Psoas muscle (tissue), 8 donors: ENCODE data around the gene OR5H6. TPM values are rescaled to one million over a fixed set of nuclear protein-coding genes. Genes with fewer than 3 reads are reported as not detected.
"Not testable (repeated sequence)": the region's sequence is repeated elsewhere in the genome, so short reads cannot be mapped to it uniquely, and the experiment has no call there.

Experiments used
- ATAC-seq, 4 donors: fragments of 200-7000 bp; cut with Tn5 transposase; one replicate each; pipeline ENCODE4 v1.9.1; 2020; ENCODE audit warnings: moderate library complexity in 3 of 4, mild to moderate bottlenecking in 2 of 4
- DNase-seq, 2 donors: peaks; one replicate each; pipeline ENCODE4 v3.0.0-alpha.2; 2020
- H3K27ac ChIP-seq: fragments of 200-600 bp; one replicate; pipeline ENCODE4 v1.8.0; 2022
- H3K27me3 ChIP-seq, 3 donors: fragments of 200-600 bp in 1 of 3; one replicate each; pipeline versions ENCODE4 v1.6.1 to v1.8.0; 2013 to 2022; ENCODE audit warnings: low read length in 2 of 3, mild to moderate bottlenecking in 2 of 3, moderate library complexity in 1 of 3; ENCODE audit not compliant: insufficient read depth in 3 of 3
- H3K36me3 ChIP-seq, 2 donors: fragments of 200-600 bp in 1 of 2; one replicate each; pipeline versions ENCODE4 v1.6.1 to v1.8.0; 2013 to 2022; ENCODE audit warnings: low read depth in 1 of 2, mild to moderate bottlenecking in 1 of 2, moderate library complexity in 1 of 2; ENCODE audit not compliant: insufficient read depth in 1 of 2
- H3K4me1 ChIP-seq: fragments of 200-600 bp; one replicate; pipeline ENCODE4 v1.8.0; 2022
- H3K4me3 ChIP-seq: fragments of 200-600 bp; one replicate; pipeline ENCODE4 v1.8.0; 2022; ENCODE audit warnings: mild to moderate bottlenecking
- H3K9me3 ChIP-seq: fragments of 200-600 bp; one replicate; pipeline ENCODE4 v1.8.0; 2022
- CTCF ChIP-seq: fragments of 200-600 bp; IDR thresholded peaks from one replicate; pipeline ENCODE4 v1.8.0; 2022; ENCODE audit warnings: antibody characterized with exemption
- WGBS, 3 donors: extraction: QIAGEN DNeasy Blood & Tissue Kit; methylation state at CpG; one replicate each; pipeline versions ENCODE4 v1.1.6 to v1.1.7; 2013; 5-methylcytosine and 5-hydroxymethylcytosine counted together
- intact Hi-C, 2 donors: fragments of 100-400 bp; cut with DNase I; formaldehyde crosslinking; loops; one replicate each; pipeline versions ENCODE4 v1.11.0 to v1.14.2; 2022
- polyA plus RNA-seq, 3 donors: library from polyadenylated mRNA; stranded (reverse); fragments of 200-250 nt; gene quantifications; one replicate each; pipeline ENCODE4 v1.2.3, GENCODE V29; 2013
- total RNA-seq, 4 donors: library from RNA; stranded (reverse); fragmentation: NEBNext Ultra II Directional in 2 of 4; extraction: Animal tissue kit (Norgen Biotek cat#: 25700) in 2 of 4; gene quantifications; one replicate each; pipeline versions ENCODE4 v1.2.1 to v1.2.4, GENCODE V29; 2021 to 2023
- donor health status: healthy with polysubstance abuse.
- donor health status: DM: no; HTN: no; CAD: no; lungs with moderate emphysema.
- donor health status: Bipolar disorder and iron deficiency.
- donor health status: healthy.
- donor health status: DM: yes; HTN: yes; CAD: no.
- donor health status: DM: no; HTN: no; CAD: no.
- donor health status: DM: no; HTN: no; CAD: no.
- donor health status: DM: yes; HTN: yes; CAD: no.

OR5H6 gene
- total and polyA plus RNA-seq, 7 donors: not detected

- Histone ChIP-seq H3K4me1 (no peaks in the 10 kb centered on the region), H3K36me3 (no peaks in the 10 kb centered on the region), H3K27me3 (no peaks in the 10 kb centered on the region), H3K27ac (no peak overlapping the region), H3K4me3 (no peak overlapping the region), H3K9me3 (no peaks in the 10 kb centered on the region)
- no peak for TF ChIP-seq CTCF
- intact Hi-C loops: no loop called here
- DNase-seq (no peak), ATAC-seq (no peak)
- 71 to 72% (median 72%) methylated on average over 5 of the region's 5 CpGs for WGBS, 3 donors
Measured at GRCh38 chr3:98233468-98233867, 30.6 kb upstream of the OR5H6 start.

- Histone ChIP-seq H3K27me3 (no peaks in the 10 kb centered on the region), H3K36me3 (no peaks in the 10 kb centered on the region), H3K4me3 (no peak overlapping the region), H3K27ac (no peak overlapping the region), H3K4me1 (no peaks in the 10 kb centered on the region), H3K9me3 (no peaks in the 10 kb centered on the region)
- TF ChIP-seq CTCF: no peak
- DNase-seq (no peak), ATAC-seq (no peak)
- intact Hi-C loops: no loop called here
Measured at GRCh38 chr3:98240131-98240530, 23.9 kb upstream of the OR5H6 start.

GRCh38 chr3:98242155-98242554 lies 21.9 kb upstream of the OR5H6 start:
- H3K4me3 ChIP-seq: no peak overlapping the region
- H3K27ac ChIP-seq: no peak overlapping the region
- H3K27me3 ChIP-seq: no peaks in the 10 kb centered on the region
- ATAC-seq: no peak
- no peak for DNase-seq
- no peaks in the 10 kb centered on the region for H3K36me3 ChIP-seq
- H3K9me3 ChIP-seq: no peaks in the 10 kb centered on the region
- WGBS, 3 donors: 62 to 81% (median 69%) methylated on average over 1 of the region's 1 CpG
- H3K4me1 ChIP-seq: no peaks in the 10 kb centered on the region
- TF ChIP-seq CTCF: no peak
- intact Hi-C loops: no loop called here

- DNase-seq: no peak
- Histone ChIP-seq H3K27ac (no peak overlapping the region), H3K27me3 (no peaks in the 10 kb centered on the region), H3K36me3 (no peaks in the 10 kb centered on the region), H3K9me3 (no peaks in the 10 kb centered on the region), H3K4me3 (no peak overlapping the region), H3K4me1 (no peaks in the 10 kb centered on the region)
- intact Hi-C loops: no loop called here
- ATAC-seq: no peak
- no peak for TF ChIP-seq CTCF
- 61 to 79% (median 64%) methylated on average over 7 of the region's 7 CpGs for WGBS, 3 donors
Measured at GRCh38 chr3:98243843-98244242, 20.2 kb upstream of the OR5H6 start.

GRCh38 chr3:98246142-98246541 lies 17.9 kb upstream of the OR5H6 start:
- TF ChIP-seq CTCF: no peak
- no peak for ATAC-seq

GRCh38 chr3:98256026-98256425 lies 8.0 kb upstream of the OR5H6 start:
- 52 to 66% (median 65%) methylated on average over 5 of the region's 5 CpGs for WGBS, 3 donors
- H3K4me1 ChIP-seq, H3K27me3 ChIP-seq, ATAC-seq, DNase-seq, H3K4me3 ChIP-seq, H3K9me3 ChIP-seq, H3K36me3 ChIP-seq, intact Hi-C loops, H3K27ac ChIP-seq: not testable (repeated sequence)

More at GRCh38 chr3:98246142-98246541, 17.9 kb upstream of the OR5H6 start:
- intact Hi-C loops: no loop called here
- DNase-seq: no peak
- 84 to 92% (median 89%) methylated on average over 10 of the region's 10 CpGs for WGBS, 3 donors
- Histone ChIP-seq H3K9me3 (no peaks in the 10 kb centered on the region), H3K4me1 (no peaks in the 10 kb centered on the region), H3K4me3 (no peak overlapping the region), H3K36me3 (no peaks in the 10 kb centered on the region), H3K27ac (no peak overlapping the region), H3K27me3 (no peaks in the 10 kb centered on the region)
